HEK293 (cell line): ENCODE data around the gene TTC23L.
A peak's percentile ranks its signal among the peaks of the same experiment; 100 is the strongest.

Experiments used
- CTCF ChIA-PET: fragments of 350-600 bp; formaldehyde crosslinking; extraction: SDS; loops from one replicate; lab custom pipeline; 2021; ENCODE audit warnings: antibody characterized with exemption; lab: Yijun Ruan, JAX
- POLR2A ChIA-PET: fragments of 300-600 bp; formaldehyde crosslinking; extraction: SDS; loops from one replicate; lab custom pipeline; 2020; ENCODE audit warnings: antibody characterized with exemption, inconsistent platforms; lab: Yijun Ruan, JAX
- H3K27ac ChIP-seq: fragments of 200-500 bp; sonication (Bioruptor generic); 2 replicates; pipeline ENCODE4 v1.5.1; 2014; ENCODE audit warnings: low read depth, low read length, control low read depth, inconsistent platforms; ENCODE audit errors: extremely low read depth
- H3K36me3 ChIP-seq, 2 experiments: fragments of 200-500 bp in 1 of 2; sonication (Bioruptor generic) in 1 of 2; 1 replicate in 1 of 2; 2 replicates in 1 of 2; pipeline ENCODE4 v1.5.1; 2014 to 2017; ENCODE audit warnings: inconsistent platforms in 2 of 2, low read length in 2 of 2; ENCODE audit not compliant: control insufficient read depth in 2 of 2, insufficient read depth in 1 of 2
- H3K4me1 ChIP-seq: fragments of 200-500 bp; sonication (Bioruptor generic); 2 replicates; pipeline ENCODE4 v1.5.1; 2014; ENCODE audit warnings: mild to moderate bottlenecking, low read length, inconsistent platforms; ENCODE audit not compliant: control insufficient read depth, insufficient read depth
- H3K4me3 ChIP-seq: 2 replicates; pipeline ENCODE4 v1.5.1; 2011; ENCODE audit warnings: low read depth, mild to moderate bottlenecking, control low read depth, low read length, moderate library complexity
- H3K9me3 ChIP-seq: fragments of 200-500 bp; sonication (Bioruptor generic); 2 replicates; pipeline ENCODE4 v1.5.1; 2014; ENCODE audit warnings: low read depth, low read length, inconsistent platforms; ENCODE audit not compliant: control insufficient read depth, insufficient read depth
- FEZF1 ChIP-seq: fragments of 450-650 bp; formaldehyde crosslinking; IDR thresholded peaks from 2 replicates; pipeline ENCODE4 v1.5.1; 2016; ENCODE audit warnings: missing biosample characterization, missing genetic modification characterization
- GLIS1 ChIP-seq: fragments of 450-650 bp; formaldehyde crosslinking; IDR thresholded peaks from 2 replicates; pipeline ENCODE4 v1.5.1; 2016; ENCODE audit warnings: missing biosample characterization, missing genetic modification characterization
- HOXA7 ChIP-seq: sonication (generic); formaldehyde crosslinking; IDR thresholded peaks from 2 replicates; pipeline ENCODE4 v1.8.1; 2022; ENCODE audit warnings: missing genetic modification reagents, borderline replicate concordance
- MEIS1 ChIP-seq: sonication (generic); formaldehyde crosslinking; IDR thresholded peaks from 2 replicates; pipeline ENCODE4 v1.8.1; 2022; ENCODE audit warnings: missing genetic modification reagents, mild to moderate bottlenecking, borderline replicate concordance
- SP7 ChIP-seq: fragments of 450-650 bp; formaldehyde crosslinking; IDR thresholded peaks from 2 replicates; pipeline ENCODE4 v1.5.1; 2016; ENCODE audit warnings: missing biosample characterization, missing genetic modification characterization
- TCF7L2 ChIP-seq: IDR thresholded peaks from 2 replicates; pipeline ENCODE4 v1.6.1; 2011; ENCODE audit warnings: low read depth, mild to moderate bottlenecking, inconsistent platforms, low read length, moderate library complexity, borderline replicate concordance
- ZBTB21 ChIP-seq: fragments of 450-650 bp; formaldehyde crosslinking; IDR thresholded peaks from 2 replicates; pipeline ENCODE4 v1.5.1; 2017; ENCODE audit warnings: missing biosample characterization, missing genetic modification characterization
- ZBTB48 ChIP-seq: fragments of 450-650 bp; formaldehyde crosslinking; IDR thresholded peaks from 2 replicates; pipeline ENCODE4 v1.5.1; 2016; ENCODE audit warnings: missing biosample characterization, missing genetic modification characterization
- ZBTB8A ChIP-seq: fragments of 450-650 bp; formaldehyde crosslinking; IDR thresholded peaks from 2 replicates; pipeline ENCODE4 v1.5.1; 2016; ENCODE audit warnings: missing biosample characterization, missing genetic modification characterization
- ZNF10 ChIP-seq: fragments of 450-650 bp; formaldehyde crosslinking; IDR thresholded peaks from 2 replicates; pipeline ENCODE4 v1.5.1; 2017; ENCODE audit warnings: missing biosample characterization, missing genetic modification characterization
- ZNF132 ChIP-seq: fragments of 450-650 bp; formaldehyde crosslinking; IDR thresholded peaks from 2 replicates; pipeline ENCODE4 v1.5.1; 2017; ENCODE audit warnings: missing biosample characterization, missing genetic modification characterization, borderline replicate concordance
- ZNF24 ChIP-seq: fragments of 450-650 bp; formaldehyde crosslinking; IDR thresholded peaks from 2 replicates; pipeline ENCODE4 v1.5.1; 2016; ENCODE audit warnings: missing biosample characterization, missing genetic modification characterization
- ZNF354C ChIP-seq: fragments of 450-650 bp; formaldehyde crosslinking; IDR thresholded peaks from 2 replicates; pipeline ENCODE4 v1.5.1; 2016; ENCODE audit warnings: missing biosample characterization, missing genetic modification characterization, low read depth, borderline replicate concordance
- ZNF366 ChIP-seq: fragments of 450-650 bp; formaldehyde crosslinking; conservative IDR thresholded peaks from 2 replicates; pipeline ENCODE4 v1.5.1; 2016; ENCODE audit warnings: missing biosample characterization, missing genetic modification characterization
- ZNF423 ChIP-seq: fragments of 450-650 bp; formaldehyde crosslinking; IDR thresholded peaks from 2 replicates; pipeline ENCODE4 v1.5.1; 2016; ENCODE audit warnings: missing biosample characterization, missing genetic modification characterization
- ZNF555 ChIP-seq: fragments of 450-650 bp; formaldehyde crosslinking; conservative IDR thresholded peaks from 2 replicates; pipeline ENCODE4 v1.5.1; 2017; ENCODE audit warnings: missing biosample characterization, mild to moderate bottlenecking, missing genetic modification characterization, inconsistent platforms
- ZNF585B ChIP-seq: fragments of 450-650 bp; formaldehyde crosslinking; IDR thresholded peaks from 2 replicates; pipeline ENCODE4 v1.5.1; 2016; ENCODE audit warnings: missing biosample characterization, missing genetic modification characterization
- ZNF629 ChIP-seq: fragments of 450-650 bp; formaldehyde crosslinking; IDR thresholded peaks from 2 replicates; pipeline ENCODE4 v1.5.1; 2017; ENCODE audit warnings: missing biosample characterization, missing genetic modification characterization
- ZNF76 ChIP-seq: fragments of 450-650 bp; formaldehyde crosslinking; IDR thresholded peaks from 2 replicates; pipeline ENCODE4; 2016; ENCODE audit warnings: low read depth, missing biosample characterization, missing genetic modification characterization, borderline replicate concordance
- TF ChIP-seq, protein P1 (sequence below): fragments of 450-650 bp; formaldehyde crosslinking; conservative IDR thresholded peaks from 2 replicates; pipeline ENCODE4 v1.5.1; 2016; ENCODE audit warnings: low read depth, missing biosample characterization, missing genetic modification characterization
- TF ChIP-seq, protein P2 (sequence below): fragments of 450-650 bp; formaldehyde crosslinking; IDR thresholded peaks from 2 replicates; pipeline ENCODE4 v1.5.1; 2016; ENCODE audit warnings: missing biosample characterization, missing genetic modification characterization
- TF ChIP-seq, protein P3 (sequence below): fragments of 450-650 bp; formaldehyde crosslinking; IDR thresholded peaks from 2 replicates; pipeline ENCODE4 v1.5.1; 2016; ENCODE audit warnings: missing biosample characterization, missing genetic modification characterization, borderline replicate concordance

Gene TTC23L

DNA sequence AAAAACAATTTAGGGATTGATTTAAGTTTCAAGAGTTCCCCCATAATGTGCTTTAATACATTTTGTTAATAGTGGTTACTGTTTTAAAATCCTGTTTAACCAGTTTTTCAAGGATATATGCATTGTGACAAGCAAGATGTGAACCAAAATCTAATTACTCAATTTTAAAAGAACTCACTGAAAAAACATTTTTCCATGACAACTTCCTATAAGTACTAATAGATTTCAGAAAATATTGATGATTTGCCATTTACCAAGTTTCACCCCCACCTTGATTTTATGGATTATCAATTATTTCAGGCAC is 85.5 kb downstream of the TTC23L start:
- no peak overlapping the region for H3K27ac ChIP-seq
- no peak overlapping the region for H3K4me3 ChIP-seq
- no peak for TF ChIP-seq ZBTB48 (tag by site-specific recombination)
- TF ChIP-seq GLIS1 (tag by site-specific recombination): no peak
- TF ChIP-seq, protein P1, sequence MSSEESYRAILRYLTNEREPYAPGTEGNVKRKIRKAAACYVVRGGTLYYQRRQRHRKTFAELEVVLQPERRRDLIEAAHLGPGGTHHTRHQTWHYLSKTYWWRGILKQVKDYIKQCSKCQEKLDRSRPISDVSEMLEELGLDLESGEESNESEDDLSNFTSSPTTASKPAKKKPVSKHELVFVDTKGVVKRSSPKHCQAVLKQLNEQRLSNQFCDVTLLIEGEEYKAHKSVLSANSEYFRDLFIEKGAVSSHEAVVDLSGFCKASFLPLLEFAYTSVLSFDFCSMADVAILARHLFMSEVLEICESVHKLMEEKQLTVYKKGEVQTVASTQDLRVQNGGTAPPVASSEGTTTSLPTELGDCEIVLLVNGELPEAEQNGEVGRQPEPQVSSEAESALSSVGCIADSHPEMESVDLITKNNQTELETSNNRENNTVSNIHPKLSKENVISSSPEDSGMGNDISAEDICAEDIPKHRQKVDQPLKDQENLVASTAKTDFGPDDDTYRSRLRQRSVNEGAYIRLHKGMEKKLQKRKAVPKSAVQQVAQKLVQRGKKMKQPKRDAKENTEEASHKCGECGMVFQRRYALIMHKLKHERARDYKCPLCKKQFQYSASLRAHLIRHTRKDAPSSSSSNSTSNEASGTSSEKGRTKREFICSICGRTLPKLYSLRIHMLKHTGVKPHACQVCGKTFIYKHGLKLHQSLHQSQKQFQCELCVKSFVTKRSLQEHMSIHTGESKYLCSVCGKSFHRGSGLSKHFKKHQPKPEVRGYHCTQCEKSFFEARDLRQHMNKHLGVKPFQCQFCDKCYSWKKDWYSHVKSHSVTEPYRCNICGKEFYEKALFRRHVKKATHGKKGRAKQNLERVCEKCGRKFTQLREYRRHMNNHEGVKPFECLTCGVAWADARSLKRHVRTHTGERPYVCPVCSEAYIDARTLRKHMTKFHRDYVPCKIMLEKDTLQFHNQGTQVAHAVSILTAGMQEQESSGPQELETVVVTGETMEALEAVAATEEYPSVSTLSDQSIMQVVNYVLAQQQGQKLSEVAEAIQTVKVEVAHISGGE (tag by site-specific recombination): no peak
- no peak for TF ChIP-seq TCF7L2
- no peak for TF ChIP-seq ZNF366 (tag by site-specific recombination)
- TF ChIP-seq FEZF1: no peak
- TF ChIP-seq, protein P2, sequence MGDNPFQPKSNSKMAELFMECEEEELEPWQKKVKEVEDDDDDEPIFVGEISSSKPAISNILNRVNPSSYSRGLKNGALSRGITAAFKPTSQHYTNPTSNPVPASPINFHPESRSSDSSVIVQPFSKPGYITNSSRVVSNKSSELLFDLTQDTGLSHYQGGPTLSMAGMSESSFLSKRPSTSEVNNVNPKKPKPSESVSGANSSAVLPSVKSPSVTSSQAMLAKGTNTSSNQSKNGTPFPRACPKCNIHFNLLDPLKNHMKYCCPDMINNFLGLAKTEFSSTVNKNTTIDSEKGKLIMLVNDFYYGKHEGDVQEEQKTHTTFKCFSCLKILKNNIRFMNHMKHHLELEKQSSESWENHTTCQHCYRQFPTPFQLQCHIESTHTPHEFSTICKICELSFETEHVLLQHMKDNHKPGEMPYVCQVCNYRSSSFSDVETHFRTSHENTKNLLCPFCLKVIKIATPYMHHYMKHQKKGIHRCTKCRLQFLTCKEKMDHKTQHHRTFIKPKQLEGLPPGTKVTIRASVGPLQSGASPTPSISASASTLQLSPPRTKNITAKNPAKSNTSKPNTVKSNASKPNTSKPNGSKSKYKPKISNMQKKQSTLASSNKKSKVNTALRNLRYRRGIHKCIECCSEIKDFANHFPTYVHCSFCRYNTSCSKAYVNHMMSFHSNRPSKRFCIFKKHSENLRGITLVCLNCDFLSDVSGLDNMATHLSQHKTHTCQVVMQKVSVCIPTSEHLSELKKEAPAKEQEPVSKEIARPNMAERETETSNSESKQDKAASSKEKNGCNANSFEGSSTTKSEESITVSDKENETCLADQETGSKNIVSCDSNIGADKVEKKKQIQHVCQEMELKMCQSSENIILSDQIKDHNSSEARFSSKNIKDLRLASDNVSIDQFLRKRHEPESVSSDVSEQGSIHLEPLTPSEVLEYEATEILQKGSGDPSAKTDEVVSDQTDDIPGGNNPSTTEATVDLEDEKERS: no peak
- TF ChIP-seq ZNF354C (tag by site-specific recombination): no peak
- TF ChIP-seq ZBTB8A: no peak
- no peak for TF ChIP-seq MEIS1 (CRISPR knock-in tag)
- TF ChIP-seq, protein P3, sequence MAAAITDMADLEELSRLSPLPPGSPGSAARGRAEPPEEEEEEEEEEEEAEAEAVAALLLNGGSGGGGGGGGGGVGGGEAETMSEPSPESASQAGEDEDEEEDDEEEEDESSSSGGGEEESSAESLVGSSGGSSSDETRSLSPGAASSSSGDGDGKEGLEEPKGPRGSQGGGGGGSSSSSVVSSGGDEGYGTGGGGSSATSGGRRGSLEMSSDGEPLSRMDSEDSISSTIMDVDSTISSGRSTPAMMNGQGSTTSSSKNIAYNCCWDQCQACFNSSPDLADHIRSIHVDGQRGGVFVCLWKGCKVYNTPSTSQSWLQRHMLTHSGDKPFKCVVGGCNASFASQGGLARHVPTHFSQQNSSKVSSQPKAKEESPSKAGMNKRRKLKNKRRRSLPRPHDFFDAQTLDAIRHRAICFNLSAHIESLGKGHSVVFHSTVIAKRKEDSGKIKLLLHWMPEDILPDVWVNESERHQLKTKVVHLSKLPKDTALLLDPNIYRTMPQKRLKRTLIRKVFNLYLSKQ (tag by site-specific recombination): no peak
- no peak for TF ChIP-seq ZNF76 (tag by site-specific recombination)
- TF ChIP-seq ZBTB21 (tag by site-specific recombination): no peak
- no peak for TF ChIP-seq ZNF585B
- no peak for TF ChIP-seq ZNF132
- TF ChIP-seq ZNF629 (tag by site-specific recombination): no peak
- TF ChIP-seq, all 188 proteins: peak for 0
- Histone ChIP-seq H3K9me3 (no peaks in the 10 kb centered on the region), H3K4me1 (peaks cover 9% of the 10 kb centered on the region), H3K36me3 (peaks cover 79 to 80% of the 10 kb centered on the region in 2 experiments)
- ChIA-PET CTCF (no interaction called here), POLR2A (interaction anchor here (3.5 kb wide), 1 partner anchor 9 kb away, joined by 29 read pairs; the partner anchor contains the start of genes BRIX1 and RAD1)

DNA sequence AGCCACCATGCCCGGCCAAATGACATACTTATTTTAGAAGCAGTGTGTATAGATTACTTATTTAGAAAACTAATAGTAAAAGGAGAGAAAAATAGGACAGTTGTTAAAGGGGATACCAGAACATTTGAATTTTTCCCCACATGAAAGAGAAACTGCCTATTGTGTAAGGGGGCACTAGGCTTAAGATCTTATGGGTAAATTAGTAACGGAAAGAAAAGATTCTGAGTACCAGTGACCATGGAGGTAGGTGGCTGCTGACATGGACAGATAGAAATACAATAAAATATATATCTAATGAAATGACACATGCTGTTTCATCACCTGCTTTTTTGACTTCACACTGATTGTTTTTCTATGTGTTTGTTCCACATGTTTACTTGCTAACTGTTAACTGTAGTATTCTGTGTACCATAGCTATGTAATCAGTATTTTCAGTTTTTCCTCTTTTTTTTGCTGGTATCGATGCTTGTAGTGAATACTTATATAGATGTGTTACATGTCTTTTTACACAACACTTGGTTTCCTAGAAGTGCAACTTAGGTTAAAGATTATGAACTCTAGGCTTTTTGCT is 87.4 kb downstream of the TTC23L start:
- no peak for TF ChIP-seq HOXA7 (CRISPR knock-in tag)
- TF ChIP-seq ZNF24 (tag by site-specific recombination): no peak
- TF ChIP-seq ZNF10 (tag by site-specific recombination): 0 out of 2 replicates have a peak, but pooled peaks have one; percentile 18
- TF ChIP-seq SP7 (tag by site-specific recombination): no peak
- no peak for TF ChIP-seq ZNF423 (tag by site-specific recombination)
- TF ChIP-seq ZNF555 (tag by site-specific recombination): no peak
- Histone ChIP-seq H3K4me3 (no peak overlapping the region), H3K4me1 (peaks cover 16% of the 10 kb centered on the region), H3K27ac (no peak overlapping the region), H3K36me3 (peaks cover 59 to 60% of the 10 kb centered on the region in 2 experiments), H3K9me3 (no peaks in the 10 kb centered on the region)
- ChIA-PET POLR2A (interaction anchor here (3.5 kb wide), 1 partner anchor 11 kb away, joined by 29 read pairs; the partner anchor contains the start of genes BRIX1 and RAD1), CTCF (no interaction called here)
